SK-N-MC (cell line): Measurements from ENCODE around the gene RAB18.

Experiments used
- DNase-seq: peaks from one replicate; pipeline ENCODE4 v3.0.0-alpha.2; 2011; ENCODE audit warnings: low read depth, low spot score
- H3K27ac ChIP-seq: fragments of 200-600 bp; sonication (generic); 2 replicates; pipeline ENCODE4 v1.5.1; 2016; ENCODE audit warnings: mixed run types
- H3K36me3 ChIP-seq: fragments of 200-600 bp; sonication (generic); 2 replicates; pipeline ENCODE4 v1.6.1; 2017; ENCODE audit warnings: antibody characterized with exemption, low read length, mixed read lengths; ENCODE audit not compliant: insufficient read depth
- H3K4me3 ChIP-seq: fragments of 200-600 bp; sonication (generic); 2 replicates; pipeline ENCODE4 v1.5.1; 2016
- H3K9ac ChIP-seq: fragments of 200-600 bp; sonication (generic); 2 replicates; pipeline ENCODE4 v1.8.0; 2017; ENCODE audit warnings: mixed run types, mixed read lengths; ENCODE audit not compliant: insufficient read length
- H3K9me3 ChIP-seq: fragments of 200-600 bp; sonication (generic); 2 replicates; pipeline ENCODE4 v1.6.1; 2017; ENCODE audit warnings: low read depth, mild to moderate bottlenecking, antibody characterized with exemption, low read length, moderate library complexity, mixed read lengths
- EZH2 ChIP-seq: fragments of 200-600 bp; sonication (generic); IDR thresholded peaks from one replicate; pipeline ENCODE4 v1.6.1; 2017; ENCODE audit warnings: antibody characterized with exemption
- FOXP2 ChIP-seq: optimal IDR thresholded peaks from 2 replicates; pipeline ENCODE3; 2011; ENCODE audit warnings: mild to moderate bottlenecking, moderate library complexity; ENCODE audit not compliant: insufficient read depth; ENCODE audit errors: extremely low read length, control extremely low read depth
- POLR2AphosphoS5 ChIP-seq: IDR thresholded peaks from 2 replicates; pipeline ENCODE4 v1.6.1; 2012; ENCODE audit warnings: mild to moderate bottlenecking, low read depth, low read length, borderline replicate concordance

RAB18 gene

GRCh38 chr10:27542812-27543211, 38.7 kb downstream of the RAB18 start:
- no peak for DNase-seq
- no peaks in the 10 kb centered on the region for H3K9me3 ChIP-seq
- TF ChIP-seq POLR2AphosphoS5 (no peak), FOXP2 (no peak), EZH2 (no peak)

GRCh38 chr10:27547047-27547446, 42.9 kb downstream of the RAB18 start:
- H3K9ac ChIP-seq: no peak overlapping the region
- DNase-seq: no peak
- H3K36me3 ChIP-seq: peaks cover 3% of the 10 kb centered on the region; the same call in 1 of the 2 replicates
- no peak overlapping the region for H3K4me3 ChIP-seq
- TF ChIP-seq POLR2AphosphoS5 (no peak), EZH2 (no peak), FOXP2 (no peak)
- no peak overlapping the region for H3K27ac ChIP-seq
- H3K9me3 ChIP-seq: no peaks in the 10 kb centered on the region

More at GRCh38 chr10:27542812-27543211, 38.7 kb downstream of the RAB18 start:
- no peak overlapping the region for H3K4me3 ChIP-seq
- no peak overlapping the region for H3K9ac ChIP-seq
- H3K36me3 ChIP-seq: peaks cover 3% of the 10 kb centered on the region; the same call in 1 of the 2 replicates
- peak overlapping the region; percentile 62 for H3K27ac ChIP-seq

GRCh38 chr10:27547482-27547881, 43.4 kb downstream of the RAB18 start:
- Histone ChIP-seq H3K4me3 (no peak overlapping the region), H3K36me3 (peaks cover 3% of the 10 kb centered on the region; the same call in 1 of the 2 replicates), H3K27ac (no peak overlapping the region), H3K9ac (no peak overlapping the region), H3K9me3 (no peaks in the 10 kb centered on the region)
- DNase-seq: no peak
- TF ChIP-seq POLR2AphosphoS5 (no peak), FOXP2 (no peak), EZH2 (no peak)

DNA sequence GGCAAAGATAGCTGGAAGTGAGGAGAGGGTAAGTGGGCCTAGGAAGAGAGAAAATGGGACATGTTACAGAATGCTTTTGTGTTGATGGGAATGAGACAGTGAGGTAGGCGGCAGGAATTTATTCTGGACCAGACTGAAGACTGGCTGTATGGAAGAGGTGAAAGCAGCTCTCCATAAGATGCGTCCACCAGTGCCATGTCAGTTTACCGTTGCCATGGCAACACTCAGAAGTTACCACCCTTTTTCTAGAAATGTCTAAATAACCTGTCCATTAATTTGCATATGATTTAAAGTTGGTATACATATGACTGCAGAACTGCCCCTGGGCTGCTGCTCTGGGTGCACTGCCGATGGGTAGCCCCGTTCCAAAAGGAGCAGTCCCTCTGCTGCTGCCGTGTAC, 46.7 kb downstream of the RAB18 start:
- H3K9me3 ChIP-seq: no peaks in the 10 kb centered on the region

DNA sequence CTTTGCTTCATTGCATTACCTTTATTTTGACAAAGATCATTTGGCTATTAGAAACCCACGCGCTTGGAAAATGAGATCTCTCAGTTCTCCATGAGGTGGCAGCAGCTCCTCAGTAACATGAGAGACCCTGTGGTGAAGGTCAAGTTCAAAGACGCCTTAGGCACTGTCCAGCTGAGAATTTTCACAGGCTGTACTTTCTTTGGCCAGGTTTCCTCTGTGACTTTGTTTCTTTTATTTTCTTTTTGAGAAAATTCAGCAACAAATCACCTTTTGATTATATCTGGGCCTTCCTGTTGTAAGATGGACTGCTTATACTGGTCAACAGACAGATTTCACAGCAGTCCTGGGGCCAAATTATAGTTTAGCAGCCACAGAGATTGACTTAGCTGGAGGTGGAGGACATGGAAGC, 54.5 kb downstream of the RAB18 start:
- H3K4me3 ChIP-seq: no peak overlapping the region
- no peak for DNase-seq
- H3K9me3 ChIP-seq: no peaks in the 10 kb centered on the region
- H3K27ac ChIP-seq: no peak overlapping the region
- no peak for TF ChIP-seq FOXP2
- no peak for TF ChIP-seq POLR2AphosphoS5
- TF ChIP-seq EZH2: no peak
- no peaks in the 10 kb centered on the region for H3K36me3 ChIP-seq
- H3K9ac ChIP-seq: no peak overlapping the region

More for the DNA sequence above, 46.7 kb downstream of the RAB18 start:
- Histone ChIP-seq H3K4me3 (no peak overlapping the region), H3K36me3 (no peaks in the 10 kb centered on the region), H3K9ac (no peak overlapping the region), H3K27ac (no peak overlapping the region)
- TF ChIP-seq POLR2AphosphoS5: no peak
- TF ChIP-seq FOXP2: no peak
- no peak for TF ChIP-seq EZH2
- no peak for DNase-seq

DNA sequence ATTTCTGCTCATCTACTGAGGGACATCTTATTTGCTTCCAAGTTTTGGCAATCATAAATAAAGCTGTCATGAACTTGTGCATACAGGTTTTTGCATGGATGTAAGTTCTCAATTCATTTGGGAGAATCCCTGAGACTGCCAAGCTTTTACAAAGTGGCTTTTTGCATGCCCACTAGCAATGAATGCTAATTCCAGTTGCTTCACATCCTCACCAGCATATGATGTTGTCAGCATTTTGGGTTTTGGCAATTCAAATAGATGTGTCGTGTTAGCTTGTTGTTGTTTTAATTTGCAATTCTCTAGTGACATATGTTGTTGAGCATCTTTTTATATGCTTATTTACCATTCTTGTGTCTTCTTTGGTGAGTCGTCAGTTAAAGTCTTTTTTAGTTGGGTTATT, 57.2 kb downstream of the RAB18 start:
- no peaks in the 10 kb centered on the region for H3K9me3 ChIP-seq
- TF ChIP-seq POLR2AphosphoS5 (no peak), FOXP2 (no peak), EZH2 (no peak)
- no peak overlapping the region for H3K4me3 ChIP-seq
- no peak for DNase-seq
- no peaks in the 10 kb centered on the region for H3K36me3 ChIP-seq
- H3K27ac ChIP-seq: no peak overlapping the region
- H3K9ac ChIP-seq: no peak overlapping the region

- Histone ChIP-seq H3K9ac (no peak overlapping the region), H3K36me3 (no peaks in the 10 kb centered on the region), H3K27ac (no peak overlapping the region), H3K4me3 (no peak overlapping the region), H3K9me3 (no peaks in the 10 kb centered on the region)
- no peak for DNase-seq
- TF ChIP-seq FOXP2 (no peak), EZH2 (no peak), POLR2AphosphoS5 (no peak)
These were observed 60.3 kb downstream of the RAB18 start for GRCh38 chr10:27564398-27564797.

GRCh38 chr10:27564880-27565279, 60.8 kb downstream of the RAB18 start:
- H3K9ac ChIP-seq: no peak overlapping the region
- no peaks in the 10 kb centered on the region for H3K9me3 ChIP-seq
- no peaks in the 10 kb centered on the region for H3K36me3 ChIP-seq
- TF ChIP-seq EZH2 (no peak), FOXP2 (no peak), POLR2AphosphoS5 (no peak)
- DNase-seq: no peak
- H3K4me3 ChIP-seq: no peak overlapping the region
- no peak overlapping the region for H3K27ac ChIP-seq
